Panc1 (cell line): ENCODE data around the gene MBOAT1. TPM values are rescaled to one million over a fixed set of nuclear protein-coding genes. Genes with fewer than 3 reads are reported as not detected.

Source experiments
- ATAC-seq: fragments of 200-7000 bp; cut with Tn5 transposase; 2 replicates; pipeline ENCODE4 v1.9.1; 2020; ENCODE audit warnings: mild to moderate bottlenecking, moderate library complexity
- BruUV-seq: library from RNA; stranded (reverse); fragments of 400-500 nt; replicated peaks from 2 replicates; lab custom pipeline; 2021; lab: Mats Ljungman, UMichigan
- CTCF ChIA-PET: fragments of 300-600 bp; sonication (Branson Sonifier 250); formaldehyde crosslinking; loops from one replicate; lab custom pipeline; 2022; ENCODE audit warnings: antibody characterized with exemption; lab: Charles Lee
- POLR2A ChIA-PET: fragments of 300-600 bp; sonication (Branson Sonifier 250); formaldehyde crosslinking; loops from one replicate; lab custom pipeline; 2022; ENCODE audit warnings: antibody characterized with exemption; lab: Charles Lee
- DNase-seq: peaks from one replicate; pipeline ENCODE4 v3.0.0-alpha.2; 2010; ENCODE audit warnings: low read depth, low spot score
- H3K27ac ChIP-seq: 2 replicates; pipeline ENCODE4 v1.5.1; 2011; ENCODE audit warnings: mild to moderate bottlenecking, low read length, inconsistent platforms
- H3K27me3 ChIP-seq: fragments of 200-500 bp; sonication (Bioruptor generic); 2 replicates; pipeline ENCODE4 v1.6.0; 2014; ENCODE audit warnings: low read length, inconsistent platforms; ENCODE audit not compliant: control insufficient read depth, insufficient read depth
- H3K36me3 ChIP-seq: fragments of 200-500 bp; sonication (Bioruptor generic); 2 replicates; pipeline ENCODE4 v1.5.1; 2014; ENCODE audit warnings: inconsistent platforms, mild to moderate bottlenecking, low read length, moderate library complexity; ENCODE audit not compliant: control insufficient read depth, insufficient read depth
- H3K4me1 ChIP-seq: 2 replicates; pipeline ENCODE4 v1.5.1; 2011; ENCODE audit warnings: inconsistent platforms, mild to moderate bottlenecking, low read length, moderate library complexity; ENCODE audit not compliant: control insufficient read depth, insufficient read depth
- H3K4me3 ChIP-seq, 2 experiments: 2 replicates each; pipeline ENCODE4 v1.5.1; 2011 to 2012; ENCODE audit warnings: low read depth in 2 of 2, low read length in 2 of 2, mild to moderate bottlenecking in 2 of 2, inconsistent platforms in 1 of 2, moderate library complexity in 1 of 2
- H3K9me3 ChIP-seq: fragments of 200-500 bp; sonication (Bioruptor generic); 2 replicates; pipeline ENCODE4 v1.5.1; 2014; ENCODE audit warnings: low read depth, mild to moderate bottlenecking, inconsistent platforms, low read length, moderate library complexity; ENCODE audit not compliant: control insufficient read depth, insufficient read depth
- CTCF ChIP-seq: fragments of 450-650 bp; IDR thresholded peaks from 2 replicates; pipeline ENCODE4 v1.5.1; 2017; ENCODE audit warnings: mild to moderate bottlenecking
- POLR2AphosphoS5 ChIP-seq: IDR thresholded peaks from 2 replicates; pipeline ENCODE4 v1.6.1; 2012; ENCODE audit warnings: mild to moderate bottlenecking, low read depth, low read length, moderate library complexity
- REST ChIP-seq, 2 experiments: IDR thresholded peaks; 2 replicates each; pipeline ENCODE4 v1.6.1; 2011 to 2012; ENCODE audit warnings: low read depth in 2 of 2, control low read depth in 1 of 2, low read length in 1 of 2, mild to moderate bottlenecking in 1 of 2, moderate library complexity in 1 of 2; ENCODE audit not compliant: insufficient read depth in 1 of 2
- SIN3A ChIP-seq: IDR thresholded peaks from 2 replicates; pipeline ENCODE4 v1.6.1; 2012; ENCODE audit warnings: low read depth, mild to moderate bottlenecking, low read length, moderate library complexity, borderline replicate concordance; ENCODE audit not compliant: insufficient read depth
- TCF7L2 ChIP-seq: IDR thresholded peaks from 2 replicates; pipeline ENCODE4 v1.6.1; 2011; ENCODE audit warnings: mild to moderate bottlenecking, low read depth, low read length, inconsistent platforms
- in situ Hi-C: cut with HindIII; loops from 2 replicates; pipeline ENCODE4 v1.10.0; 2016; ENCODE audit warnings: low sequenced_read_pairs, low pct_unique_long_range_greater_than_20kb
- intact Hi-C: fragments of 100-400 bp; cut with micrococcal nuclease; formaldehyde crosslinking; loops from one replicate; pipeline ENCODE4 v1.10.0; 2022; ENCODE audit not compliant: unreplicated experiment
- total RNA-seq: library from RNA; stranded (reverse); gene quantifications from one replicate; pipeline ENCODE4 v1.2.1, GENCODE V29; 2021; ENCODE audit not compliant: unreplicated experiment

Gene MBOAT1
- total RNA-seq, 1 experiment from 2014 or later: 15.1 TPM

- no peak overlapping the region for H3K4me3 ChIP-seq
- in situ Hi-C loops: no loop called here
- ChIA-PET CTCF (no interaction called here), POLR2A (no interaction called here)
- no peaks in the 10 kb centered on the region for H3K36me3 ChIP-seq
- intact Hi-C loops: no loop called here
- no peak for ATAC-seq
- DNase-seq: no peak
- no peak overlapping the region for H3K27ac ChIP-seq
- H3K4me1 ChIP-seq: no peaks in the 10 kb centered on the region
- H3K9me3 ChIP-seq: no peaks in the 10 kb centered on the region
- BruUV-seq: no TSS peak
- TF ChIP-seq TCF7L2 (no peak), POLR2AphosphoS5 (no peak)
- no peaks in the 10 kb centered on the region for H3K27me3 ChIP-seq
Observed at GRCh38 chr6:20241102-20241501, 28.8 kb upstream of the MBOAT1 start.

- ChIA-PET POLR2A (no interaction called here), CTCF (no interaction called here)
- Histone ChIP-seq H3K4me1 (no peaks in the 10 kb centered on the region), H3K27ac (no peak overlapping the region), H3K4me3 (no peak overlapping the region), H3K27me3 (no peaks in the 10 kb centered on the region), H3K9me3 (no peaks in the 10 kb centered on the region), H3K36me3 (no peaks in the 10 kb centered on the region)
- no peak for TF ChIP-seq POLR2AphosphoS5
- no peak for TF ChIP-seq TCF7L2
- TF ChIP-seq REST (IDR thresholded peaks at IDR 0.05; ENCODE audit: insufficient read depth in 1 of 2, low read depth in 2 of 2, low read length in 1 of 2): no peak
- TF ChIP-seq SIN3A: no peak
- TF ChIP-seq CTCF: no peak
- no peak for DNase-seq
- in situ Hi-C loops: no loop called here
- no TSS peak for BruUV-seq
- intact Hi-C loops: no loop called here
- ATAC-seq: no peak
Observed at GRCh38 chr6:20238688-20239587, 26.7 kb upstream of the MBOAT1 start.
